Small intestine (tissue), 7 donors: Measurements from ENCODE around the gene CRISPLD2. TPM values are rescaled to one million over a fixed set of nuclear protein-coding genes. Genes with fewer than 3 reads are reported as not detected.

Experiments used
- DNase-seq, 2 donors: peaks; one replicate each; pipeline versions ENCODE4 v3.0.0 to v3.0.0-alpha.2; 2013
- FAIRE-seq: peaks from 2 replicates; lab custom pipeline; 2012; peaks lifted over from hg19 to GRCh38; lab: Jason Lieb, UNC
- H3K27ac ChIP-seq, 3 donors: one replicate each; pipeline ENCODE4 v1.5.1; 2013; ENCODE audit warnings: low read length in 2 of 3, mild to moderate bottlenecking in 2 of 3, control low read depth in 1 of 3, inconsistent platforms in 1 of 3, low read depth in 1 of 3, moderate library complexity in 1 of 3
- H3K27me3 ChIP-seq, 3 donors: one replicate each; pipeline ENCODE4 v1.6.1; 2013; ENCODE audit warnings: low read length in 3 of 3, inconsistent platforms in 1 of 3; ENCODE audit not compliant: control insufficient read depth in 3 of 3, insufficient read depth in 3 of 3
- H3K36me3 ChIP-seq, 3 donors: one replicate each; pipeline ENCODE4 v1.6.1; 2013; ENCODE audit warnings: low read length in 3 of 3, inconsistent platforms in 1 of 3, low read depth in 1 of 3, mild to moderate bottlenecking in 1 of 3, moderate library complexity in 1 of 3; ENCODE audit not compliant: control insufficient read depth in 3 of 3, insufficient read depth in 2 of 3
- H3K4me1 ChIP-seq, 3 donors: one replicate each; pipeline ENCODE4 v1.6.1; 2013; ENCODE audit warnings: low read length in 2 of 3, inconsistent platforms in 1 of 3, low read depth in 1 of 3, mild to moderate bottlenecking in 1 of 3, moderate library complexity in 1 of 3; ENCODE audit not compliant: control insufficient read depth in 3 of 3, insufficient read depth in 2 of 3
- H3K4me3 ChIP-seq, 3 donors: one replicate each; pipeline ENCODE4 v1.5.1; 2013; ENCODE audit warnings: low read length in 3 of 3, control low read depth in 1 of 3, inconsistent platforms in 1 of 3, low read depth in 1 of 3, mild to moderate bottlenecking in 1 of 3, moderate library complexity in 1 of 3
- H3K9me3 ChIP-seq, 2 donors: one replicate each; pipeline ENCODE4 v1.6.1; 2013; ENCODE audit warnings: low read depth in 1 of 2, low read length in 1 of 2; ENCODE audit not compliant: control insufficient read depth in 2 of 2, insufficient read depth in 1 of 2
- WGBS, 3 donors: extraction: QIAGEN DNeasy Blood & Tissue Kit; methylation state at CpG; one replicate each; pipeline ENCODE4 v1.1.7; 2013; 5-methylcytosine and 5-hydroxymethylcytosine counted together
- polyA plus RNA-seq, 4 donors: library from polyadenylated mRNA; stranded (reverse) in 3 of 4; unstranded in 1 of 4; fragments of 200-250 nt in 3 of 4; fragments of 120-200 nt in 1 of 4; gene quantifications; one replicate each; pipeline versions ENCODE4 v1.2.1 to v1.2.3, GENCODE V29; 2013
- donor health status: healthy with polysubstance abuse.
- donor health status: control.
- donor health status: control.
- donor health status: Bipolar disorder and iron deficiency.
- donor health status: healthy.

The CRISPLD2 gene
- polyA plus RNA-seq, 4 donors: 0.89 to 31.4 (median 4.9) TPM

- FAIRE-seq (no peak), DNase-seq (peak; percentile 27 to 86)
- Histone ChIP-seq H3K4me3 (no peak overlapping the region), H3K27me3 (no peaks in the 10 kb centered on the region), H3K27ac (peak overlapping the region in 1 of 3 donors; percentile 8), H3K9me3 (no peaks in the 10 kb centered on the region), H3K4me1 (peaks cover 0 to 23% (median 10%) of the 10 kb centered on the region in 3 donors), H3K36me3 (no peaks in the 10 kb centered on the region)
- WGBS, 3 donors: 15 to 51% (median 44%) methylated on average over 12 of the region's 12 CpGs
These were observed 28.7 kb upstream of the CRISPLD2 start for GRCh38 chr16:84791088-84791487.

GRCh38 chr16:84791501-84791900 is 28.3 kb upstream of the CRISPLD2 start:
- no peaks in the 10 kb centered on the region for H3K27me3 ChIP-seq
- H3K36me3 ChIP-seq: no peaks in the 10 kb centered on the region
- no peak overlapping the region for H3K4me3 ChIP-seq
- DNase-seq (no peak), FAIRE-seq (no peak)
- H3K4me1 ChIP-seq: peaks cover 0 to 19% (median 7%) of the 10 kb centered on the region in 3 donors
- 43 to 68% (median 61%) methylated on average over 6 of the region's 6 CpGs for WGBS, 3 donors
- H3K27ac ChIP-seq: peak overlapping the region in 1 of 3 donors; percentile 30
- no peaks in the 10 kb centered on the region for H3K9me3 ChIP-seq

- no peaks in the 10 kb centered on the region for H3K9me3 ChIP-seq
- no peak for FAIRE-seq
- H3K36me3 ChIP-seq: no peaks in the 10 kb centered on the region
- peak overlapping the region in 1 of 3 donors; percentile 74 for H3K27ac ChIP-seq
- H3K27me3 ChIP-seq: no peaks in the 10 kb centered on the region
- peaks cover 0 to 7% (median 2%) of the 10 kb centered on the region in 3 donors for H3K4me1 ChIP-seq
- DNase-seq: no peak
- H3K4me3 ChIP-seq: no peak overlapping the region
- 69 to 99% (median 76%) methylated on average over 6 of the region's 6 CpGs for WGBS, 3 donors
These were observed 25.6 kb upstream of the CRISPLD2 start for GRCh38 chr16:84794186-84794585.

- Histone ChIP-seq H3K27me3 (no peaks in the 10 kb centered on the region), H3K36me3 (no peaks in the 10 kb centered on the region), H3K4me3 (no peak overlapping the region), H3K4me1 (peaks cover 0 to 7% (median 2%) of the 10 kb centered on the region in 3 donors), H3K27ac (peak overlapping the region in 2 of 3 donors; percentile 74 to 89), H3K9me3 (no peaks in the 10 kb centered on the region)
- 80 to 93% (median 87%) methylated on average over 19 of the region's 19 CpGs for WGBS, 3 donors
- DNase-seq (no peak), FAIRE-seq (no peak)
These were observed 25.2 kb upstream of the CRISPLD2 start for GRCh38 chr16:84794626-84795025.

- Histone ChIP-seq H3K4me1 (peaks cover 0 to 7% (median 2%) of the 10 kb centered on the region in 3 donors), H3K27ac (peak overlapping the region in 2 of 3 donors; percentile 74 to 89), H3K9me3 (no peaks in the 10 kb centered on the region), H3K27me3 (no peaks in the 10 kb centered on the region), H3K4me3 (no peak overlapping the region), H3K36me3 (no peaks in the 10 kb centered on the region)
- DNase-seq (peak in 1 of 2 donors; percentile 49), FAIRE-seq (no peak)
- WGBS, 3 donors: 67 to 90% (median 87%) methylated on average over 22 of the region's 22 CpGs
These were observed 24.3 kb upstream of the CRISPLD2 start for GRCh38 chr16:84795329-84796053.

GRCh38 chr16:84800158-84800978 is 19.4 kb upstream of the CRISPLD2 start:
- no peaks in the 10 kb centered on the region for H3K4me1 ChIP-seq
- H3K36me3 ChIP-seq: no peaks in the 10 kb centered on the region
- H3K27ac ChIP-seq: no peak overlapping the region
- DNase-seq (no peak), FAIRE-seq (no peak)
- H3K9me3 ChIP-seq: peaks cover 0 to 2% of the 10 kb centered on the region in 2 donors
- H3K27me3 ChIP-seq: no peaks in the 10 kb centered on the region
- H3K4me3 ChIP-seq: no peak overlapping the region
- WGBS, 3 donors: 73 to 81% (median 74%) methylated on average over 8 of the region's 8 CpGs

- WGBS, 3 donors: 80 to 86% (median 84%) methylated on average over 9 of the region's 9 CpGs
- no peak for FAIRE-seq
- Histone ChIP-seq H3K36me3 (no peaks in the 10 kb centered on the region), H3K4me1 (no peaks in the 10 kb centered on the region), H3K4me3 (no peak overlapping the region), H3K27ac (no peak overlapping the region), H3K27me3 (no peaks in the 10 kb centered on the region), H3K9me3 (peaks cover 0 to 3% of the 10 kb centered on the region in 2 donors)
- DNase-seq: no peak
These were observed 16.6 kb upstream of the CRISPLD2 start for GRCh38 chr16:84803146-84803545.

GRCh38 chr16:84804326-84804725 is 15.5 kb upstream of the CRISPLD2 start:
- DNase-seq (no peak), FAIRE-seq (no peak)
- H3K9me3 ChIP-seq: peaks cover 0 to 3% of the 10 kb centered on the region in 2 donors
- no peak overlapping the region for H3K27ac ChIP-seq
- H3K27me3 ChIP-seq: no peaks in the 10 kb centered on the region
- H3K4me1 ChIP-seq: no peaks in the 10 kb centered on the region
- WGBS, 3 donors: 89 to 94% (median 93%) methylated on average over 10 of the region's 10 CpGs
- no peaks in the 10 kb centered on the region for H3K36me3 ChIP-seq
- H3K4me3 ChIP-seq: no peak overlapping the region
